Motor neuron (in vitro differentiated cells): Measurements from ENCODE around the gene PLA2G4B. TPM values are rescaled to one million over a fixed set of nuclear protein-coding genes. Genes with fewer than 3 reads are reported as not detected.
A peak's percentile ranks its signal among the peaks of the same experiment; 100 is the strongest.

Experiments
- ATAC-seq, 8 experiments: fragments of 200-7000 bp; cut with Tn5 transposase; replicated peaks in 6 of 8; 2 replicates each; pipeline ENCODE4 v1.8.0; 2021; ENCODE audit warnings: mild to moderate bottlenecking in 8 of 8, moderate library complexity in 8 of 8
- H3K27ac ChIP-seq, 2 donors: fragments of 250-450 bp; sonication (Bioruptor Pico); 2 replicates each; pipeline ENCODE4 v1.9.0; 2021; ENCODE audit warnings: antibody characterized with exemption in 2 of 2, mild to moderate bottlenecking in 2 of 2, moderate library complexity in 1 of 2
- H3K4me1 ChIP-seq, 2 donors: fragments of 250-450 bp; sonication (Bioruptor Pico); replicated peaks in 1 of 2; 2 replicates each; pipeline ENCODE4 v1.6.1; 2021; ENCODE audit warnings: antibody characterized with exemption in 2 of 2, mild to moderate bottlenecking in 2 of 2, moderate library complexity in 1 of 2
- H3K4me3 ChIP-seq, 5 donors: fragments of 250-450 bp; sonication (Bioruptor Pico); 2 replicates each; pipeline ENCODE4 v1.9.0; 2021; ENCODE audit warnings: antibody characterized with exemption in 5 of 5, mild to moderate bottlenecking in 5 of 5, moderate library complexity in 4 of 5
- WGBS, 10 experiments: fragments of 450-650 bp; shearing (Covaris generic); methylation state at CpG; one replicate each; pipeline ENCODE4 v1.0.0; 2022; 5-methylcytosine and 5-hydroxymethylcytosine counted together
- in situ Hi-C, 9 experiments: fragments of 400-800 bp; cut with MboI; loops; one replicate each; pipeline ENCODE4 v1.15.0; 2021; ENCODE audit warnings: low sequenced_read_pairs in 9 of 9, low pct_unique_long_range_greater_than_20kb in 2 of 9; ENCODE audit not compliant: unreplicated experiment in 9 of 9
- total RNA-seq, 8 experiments: library from RNA; unstranded; fragments of 300-600 nt; gene quantifications; 2 replicates each; pipeline versions ENCODE4 v1.2.3 to v1.2.4, GENCODE V29; 2022

PLA2G4B gene
- total RNA-seq, 8 experiments from 2014 or later: 1.1 to 7.7 (median 3.6) TPM

GRCh38 chr15:41892621-41893421 is 54.2 kb downstream of the PLA2G4B start:
- in situ Hi-C loops: no loop called here
- ATAC-seq: no peak
- 70 to 100% (median 100%) methylated on average over 2 to 3 of the region's 22 CpGs; no CpG with 5 or more reads in 7 of the 10 experiments for WGBS, 10 experiments
- Histone ChIP-seq H3K4me3 (no peak overlapping the region), H3K4me1 (peaks cover 11 to 16% of the 10 kb centered on the region in 2 donors), H3K27ac (no peak overlapping the region)

DNA sequence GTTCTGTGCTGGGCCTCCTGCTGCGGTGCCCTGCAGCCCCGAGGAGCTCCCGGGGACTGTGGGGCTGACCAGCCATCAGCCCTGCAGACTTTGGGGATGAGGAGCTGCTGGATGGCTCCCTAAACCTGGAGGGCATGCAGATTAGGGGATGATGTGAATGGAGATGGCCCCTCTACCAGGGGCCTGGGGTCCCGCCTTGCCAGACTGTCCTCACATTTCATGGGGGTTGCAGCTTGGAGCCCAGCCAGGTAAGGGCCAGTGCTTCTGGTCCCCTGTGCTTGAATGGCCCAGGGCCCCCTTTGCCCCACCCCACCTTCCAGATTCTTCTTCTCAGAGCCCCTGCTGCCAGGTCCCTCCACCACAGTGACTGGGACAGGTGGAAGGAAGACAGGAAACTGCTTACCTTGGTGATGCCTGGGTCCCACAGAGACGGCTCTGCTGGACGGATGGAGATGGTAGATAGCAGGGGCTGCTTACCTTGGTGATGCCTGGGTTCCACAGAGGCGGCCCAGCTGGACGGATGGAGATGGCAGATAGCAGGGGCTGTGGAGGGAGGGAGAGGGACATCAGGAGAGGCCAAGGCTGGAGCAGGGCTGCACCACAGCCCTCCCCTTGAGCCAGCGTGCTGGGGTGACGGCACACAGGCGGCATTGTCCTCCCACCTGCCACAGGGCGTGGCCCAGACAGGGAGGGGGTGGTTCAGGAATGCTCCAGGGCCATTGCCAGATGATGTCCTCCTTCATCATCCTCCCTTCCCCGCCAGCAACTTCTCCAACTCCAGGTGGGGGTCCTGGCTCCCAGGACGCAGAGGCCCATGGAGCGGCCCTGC is 55.0 kb downstream of the PLA2G4B start, which contains the start of gene SPTBN5:
SPTBN5 (minus strand) TSS at position 632 of the 829 bp plus-strand sequence; CDS start at position 76, 556 bp downstream.
- ATAC-seq: no peak
- in situ Hi-C loops: no loop called here
- no peak within 1 kb of the TSS for H3K4me3 ChIP-seq

DNA sequence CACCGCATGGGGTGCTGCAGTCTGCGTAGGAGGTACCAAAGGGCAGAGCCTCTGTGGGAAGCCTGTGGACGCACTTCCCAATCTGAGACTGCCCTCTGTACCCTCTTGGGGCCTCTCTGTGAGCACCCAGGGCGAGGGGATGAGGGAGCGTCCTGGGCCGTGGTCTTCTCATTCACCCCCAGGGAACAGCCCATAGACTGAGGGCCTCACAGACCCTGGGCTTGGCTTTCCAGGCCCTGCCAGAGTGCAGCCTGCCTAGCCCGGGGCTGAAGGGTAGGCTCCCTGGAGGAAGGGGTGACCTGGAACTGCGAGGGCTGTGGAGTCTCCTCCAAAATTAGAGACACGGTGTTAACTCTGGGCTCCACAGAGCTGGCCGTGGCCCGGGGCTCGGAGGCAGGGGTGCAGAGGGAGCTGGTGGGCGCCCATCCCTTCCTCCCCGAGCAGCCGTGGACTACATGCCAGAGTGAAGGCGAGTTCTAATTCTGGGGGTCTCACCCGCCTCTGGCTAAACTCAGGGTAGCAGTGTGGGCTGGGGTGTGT is 55.7 kb downstream of the PLA2G4B start:
- 40 to 100% (median 77%) methylated on average over 1 to 5 of the region's 17 CpGs; no CpG with 5 or more reads in 7 of the 10 experiments for WGBS, 10 experiments
- Histone ChIP-seq H3K27ac (no peak overlapping the region), H3K4me1 (peaks cover 11 to 16% of the 10 kb centered on the region in 2 donors), H3K4me3 (no peak overlapping the region)
- peak in 5 of 8 experiments; percentile 1 to 24 (median 12) for ATAC-seq
- in situ Hi-C loops: no loop called here

More for the DNA sequence above, 55.0 kb downstream of the PLA2G4B start, which contains the start of gene SPTBN5:
- no peak within 1 kb of the TSS for H3K27ac ChIP-seq
- peaks cover 11 to 16% of the 10 kb centered on the region in 2 donors for H3K4me1 ChIP-seq
- WGBS, 10 experiments: 60 to 100% (median 88%) methylated on average over 1 to 6 of the region's 15 CpGs; no CpG with 5 or more reads in 7 of the 10 experiments

GRCh38 chr15:41894791-41895463 is 56.3 kb downstream of the PLA2G4B start:
- H3K27ac ChIP-seq: no peak overlapping the region
- in situ Hi-C loops: no loop called here
- peak; percentile 87 to 96 (median 90) for ATAC-seq
- WGBS, 10 experiments: 60 to 73% (median 60%) methylated on average over 1 to 4 of the region's 24 CpGs; no CpG with 5 or more reads in 6 of the 10 experiments
- H3K4me3 ChIP-seq: no peak overlapping the region
- H3K4me1 ChIP-seq: peaks cover 11 to 16% of the 10 kb centered on the region in 2 donors

GRCh38 chr15:41895491-41895890 is 56.8 kb downstream of the PLA2G4B start:
- no peak overlapping the region for H3K27ac ChIP-seq
- peaks cover 11 to 16% of the 10 kb centered on the region in 2 donors for H3K4me1 ChIP-seq
- WGBS, 10 experiments: 90 to 100% (median 96%) methylated on average over 1 to 7 of the region's 11 CpGs; no CpG with 5 or more reads in 2 of the 10 experiments
- ATAC-seq: no peak
- in situ Hi-C loops: no loop called here
- no peak overlapping the region for H3K4me3 ChIP-seq

- WGBS, 10 experiments: 89 to 100% methylated on average over 1 of the region's 1 CpG; no CpG with 5 or more reads in 8 of the 10 experiments
- Histone ChIP-seq H3K4me1 (peaks cover 8 to 13% of the 10 kb centered on the region in 2 donors), H3K4me3 (no peak overlapping the region), H3K27ac (no peak overlapping the region)
- in situ Hi-C loops: no loop called here
- ATAC-seq: no peak
Observed at GRCh38 chr15:41895957-41896356, 57.3 kb downstream of the PLA2G4B start.

DNA sequence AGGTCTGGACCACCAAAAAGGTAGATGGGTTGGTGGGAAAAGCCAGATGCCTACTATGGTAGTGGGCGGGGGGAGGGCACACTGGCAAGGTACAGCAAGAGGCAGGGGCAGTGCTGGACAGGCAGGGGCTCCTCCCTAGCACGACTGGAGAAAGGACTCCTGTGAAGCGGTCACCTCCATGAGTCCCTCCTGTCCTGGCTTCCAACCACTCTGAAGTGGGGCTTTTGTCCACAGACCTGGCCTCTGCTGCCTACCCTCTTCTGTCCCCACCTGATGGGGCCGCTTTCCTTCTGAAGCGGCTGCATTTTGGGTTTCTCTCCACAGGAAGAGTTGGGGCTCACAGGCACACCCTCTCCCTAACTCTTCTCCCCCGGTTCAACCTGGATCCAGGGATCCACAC is 57.9 kb downstream of the PLA2G4B start:
- peaks cover 2 to 7% of the 10 kb centered on the region in 2 donors for H3K4me1 ChIP-seq
- WGBS, 10 experiments: 57 to 100% (median 100%) methylated on average over 1 to 3 of the region's 6 CpGs; no CpG with 5 or more reads in 1 of the 10 experiments
- H3K4me3 ChIP-seq: no peak overlapping the region
- in situ Hi-C loops: no loop called here
- H3K27ac ChIP-seq: no peak overlapping the region
- no peak for ATAC-seq

GRCh38 chr15:41897363-41897799 is 58.7 kb downstream of the PLA2G4B start:
- Histone ChIP-seq H3K27ac (no peak overlapping the region), H3K4me3 (no peak overlapping the region), H3K4me1 (peaks cover 0 to 4% of the 10 kb centered on the region in 2 donors)
- ATAC-seq: no peak
- WGBS, 10 experiments: 50 to 100% (median 68%) methylated on average over 1 to 7 of the region's 8 CpGs; no CpG with 5 or more reads in 4 of the 10 experiments
- in situ Hi-C loops: no loop called here

Other genes starting within 250 kb of the PLA2G4B start
- 10 to 100 TPM; 22.0 to 49.6 (median 38.0) TPM for gene MGA, start 178.4 kb upstream of the PLA2G4B start, total RNA-seq
- 10 to 100 TPM in 7 of 8 experiments, 1 to 10 TPM in 1; 9.9 to 25.8 (median 14.3) TPM for gene MAPKBP1, start 64.4 kb upstream of the PLA2G4B start, total RNA-seq
- gene JMJD7, start 10.8 kb upstream of the PLA2G4B start, total RNA-seq: 1 to 10 TPM; 4.0 to 8.8 (median 5.7) TPM
- 1 to 10 TPM in 2 of 8 experiments, under 1 TPM in 6; 0.18 to 2.3 (median 0.72) TPM for gene SPTBN5, start 55.2 kb downstream of the PLA2G4B start, total RNA-seq
- gene EHD4, start 133.7 kb downstream of the PLA2G4B start, total RNA-seq: 10 to 100 TPM in 2 of 8 experiments, 1 to 10 TPM in 6; 3.6 to 45.8 (median 6.6) TPM
- gene PLA2G4E, start 182.2 kb downstream of the PLA2G4B start, total RNA-seq: under 1 TPM in 4 of 8 experiments, not detected in 4; 0.08 to 0.52 (median 0.28) TPM